Skin epidermis (tissue), 12 donors: ENCODE measurements around the gene LAMA2.

ENCODE experiments used
- H3K27ac ChIP-seq, 21 experiments: fragments of 200-600 bp; sonication (generic) in 11 of 21; one replicate each; pipeline ENCODE4 v1.5.0; 2020; ENCODE audit warnings: mild to moderate bottlenecking in 3 of 21, inconsistent platforms in 2 of 21, moderate library complexity in 2 of 21
- H3K4me3 ChIP-seq, 7 experiments: fragments of 200-600 bp; sonication (generic) in 2 of 7; one replicate each; pipeline ENCODE4 v1.5.0; 2020; ENCODE audit warnings: inconsistent platforms in 2 of 7, mild to moderate bottlenecking in 2 of 7, moderate library complexity in 1 of 7

Gene LAMA2

GRCh38 chr6:129191235-129191634 is 308.3 kb downstream of the LAMA2 start:
- no peak overlapping the region for H3K4me3 ChIP-seq

GRCh38 chr6:129192458-129192989 is 309.6 kb downstream of the LAMA2 start:
- Histone ChIP-seq H3K4me3 (no peak overlapping the region), H3K27ac (no peak overlapping the region)

More at GRCh38 chr6:129191235-129191634, 308.3 kb downstream of the LAMA2 start:
- no peak overlapping the region for H3K27ac ChIP-seq

- Histone ChIP-seq H3K27ac (peak overlapping the region in 1 of 21 experiments; percentile 29), H3K4me3 (no peak overlapping the region)
Observed at GRCh38 chr6:129194306-129194941, 311.5 kb downstream of the LAMA2 start.

- Histone ChIP-seq H3K27ac (peak overlapping the region in 1 of 21 experiments; percentile 29), H3K4me3 (no peak overlapping the region)
Observed at GRCh38 chr6:129195161-129195560, 312.2 kb downstream of the LAMA2 start.

- Histone ChIP-seq H3K4me3 (no peak overlapping the region), H3K27ac (no peak overlapping the region)
Observed at GRCh38 chr6:129195643-129196042, 312.7 kb downstream of the LAMA2 start.

- Histone ChIP-seq H3K4me3 (no peak overlapping the region), H3K27ac (no peak overlapping the region)
Observed at GRCh38 chr6:129197154-129197553, 314.2 kb downstream of the LAMA2 start.

- H3K27ac ChIP-seq: no peak overlapping the region
- H3K4me3 ChIP-seq: no peak overlapping the region
Observed at GRCh38 chr6:129200151-129200550, 317.2 kb downstream of the LAMA2 start.

GRCh38 chr6:129203190-129203900 is 320.4 kb downstream of the LAMA2 start:
- no peak overlapping the region for H3K27ac ChIP-seq
- no peak overlapping the region for H3K4me3 ChIP-seq

- H3K4me3 ChIP-seq: no peak overlapping the region
- peak overlapping the region in 1 of 21 experiments; percentile 24 for H3K27ac ChIP-seq
Observed at GRCh38 chr6:129206821-129207220, 323.9 kb downstream of the LAMA2 start.

GRCh38 chr6:129207832-129208231 is 324.9 kb downstream of the LAMA2 start:
- no peak overlapping the region for H3K4me3 ChIP-seq
- H3K27ac ChIP-seq: no peak overlapping the region

GRCh38 chr6:129208415-129209034 is 325.6 kb downstream of the LAMA2 start:
- Histone ChIP-seq H3K4me3 (no peak overlapping the region), H3K27ac (no peak overlapping the region)

GRCh38 chr6:129209355-129209754 is 326.4 kb downstream of the LAMA2 start:
- Histone ChIP-seq H3K27ac (no peak overlapping the region), H3K4me3 (no peak overlapping the region)

GRCh38 chr6:129210684-129211083 is 327.7 kb downstream of the LAMA2 start:
- H3K27ac ChIP-seq: peak overlapping the region in 1 of 21 experiments; percentile 75
- H3K4me3 ChIP-seq: no peak overlapping the region

- H3K27ac ChIP-seq: peak overlapping the region in 3 of 21 experiments; percentile 10 to 75 (median 53)
Observed at GRCh38 chr6:129211626-129212025, 328.7 kb downstream of the LAMA2 start.

GRCh38 chr6:129212081-129212480 is 329.1 kb downstream of the LAMA2 start:
- H3K4me3 ChIP-seq: no peak overlapping the region
- peak overlapping the region in 4 of 21 experiments; percentile 19 to 60 (median 38) for H3K27ac ChIP-seq

More at GRCh38 chr6:129211626-129212025, 328.7 kb downstream of the LAMA2 start:
- no peak overlapping the region for H3K4me3 ChIP-seq

GRCh38 chr6:129215246-129215645 is 332.3 kb downstream of the LAMA2 start:
- H3K4me3 ChIP-seq: no peak overlapping the region
- H3K27ac ChIP-seq: no peak overlapping the region

- H3K27ac ChIP-seq: no peak overlapping the region
Observed at GRCh38 chr6:129215916-129216520, 333.1 kb downstream of the LAMA2 start.

GRCh38 chr6:129217701-129218100 is 334.8 kb downstream of the LAMA2 start:
- H3K27ac ChIP-seq: peak overlapping the region in 1 of 21 experiments; percentile 3
- no peak overlapping the region for H3K4me3 ChIP-seq

More at GRCh38 chr6:129215916-129216520, 333.1 kb downstream of the LAMA2 start:
- H3K4me3 ChIP-seq: no peak overlapping the region

- no peak overlapping the region for H3K27ac ChIP-seq
- H3K4me3 ChIP-seq: no peak overlapping the region
Observed at GRCh38 chr6:129233458-129234134, 350.7 kb downstream of the LAMA2 start.
